22Rv1 (cell line): ENCODE data around the gene DNAJC12.

ENCODE experiments used
- CTCF ChIP-seq: fragments of 450-650 bp; IDR thresholded peaks from 2 replicates; pipeline ENCODE4 v1.5.1; 2017; ENCODE audit warnings: mild to moderate bottlenecking
- ZFX ChIP-seq: fragments of 450-650 bp; IDR thresholded peaks from 2 replicates; pipeline ENCODE4 v1.6.1; 2017; ENCODE audit warnings: antibody characterized with exemption, borderline replicate concordance

- TF ChIP-seq CTCF (no peak), ZFX (no peak)
Observed at GRCh38 chr10:67801118-67801517, 36.9 kb downstream of the DNAJC12 start.
